Fibroblast of upper back skin (primary cell): ENCODE data around the gene GSDME.
A peak's percentile ranks its signal among the peaks of the same experiment; 100 is the strongest.
"Not testable (repeated sequence)": the region's sequence is repeated elsewhere in the genome, so short reads cannot be mapped to it uniquely, and the experiment has no call there.

Experiments
- DNase-seq: peaks from one replicate; pipeline ENCODE4 v3.0.0-alpha.2; 2013

Gene GSDME

DNA sequence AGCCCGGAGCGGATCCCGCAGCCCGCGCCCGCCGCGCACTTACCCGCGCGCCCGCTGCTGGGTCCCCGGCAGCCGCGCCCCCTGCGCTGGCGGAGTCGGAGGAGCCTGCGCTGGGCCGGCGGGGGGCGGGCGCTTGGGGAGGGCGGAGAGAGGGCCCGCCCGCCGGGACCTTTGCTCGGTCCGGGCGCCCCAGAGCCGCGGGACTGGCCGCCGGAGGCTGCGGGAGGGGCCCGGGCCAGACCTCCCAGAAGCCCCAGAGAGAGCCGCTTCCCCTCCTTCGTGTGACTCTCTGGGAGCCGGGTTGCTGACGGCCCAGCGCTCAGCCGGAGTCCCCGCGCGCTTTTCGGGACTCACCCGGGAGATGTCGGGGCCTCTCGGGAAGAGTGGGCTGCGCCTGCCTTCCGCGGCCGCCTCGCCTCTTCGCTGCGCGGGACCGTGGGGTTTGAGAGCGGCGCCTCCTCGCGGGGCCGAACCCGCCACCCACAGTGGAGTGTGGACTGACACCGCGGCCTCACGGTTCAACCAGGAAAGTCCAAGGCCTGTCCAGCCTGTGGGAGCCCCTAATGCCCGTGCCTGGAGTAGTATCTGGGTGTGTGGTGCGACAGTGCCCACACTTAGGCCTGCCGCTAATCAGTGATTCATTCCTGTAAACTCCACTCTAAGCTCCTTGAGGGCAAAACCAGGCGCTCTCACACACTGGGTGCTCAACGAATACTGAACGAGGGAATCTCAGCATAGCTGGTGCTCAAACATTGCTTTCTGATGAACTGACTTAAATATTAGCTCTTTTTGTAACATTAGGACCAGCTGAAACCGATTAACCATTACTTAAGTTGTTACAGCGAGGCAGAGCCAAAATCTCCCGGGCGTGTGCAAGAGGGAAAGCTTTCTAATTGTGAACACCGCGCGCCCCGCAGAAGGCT is at the start of gene GSDME:
GSDME (minus strand) TSS at position 112 of the 923 bp plus-strand sequence. CDS start 7,690 bp downstream, outside the sequence.
- DNase-seq = peak; percentile 48

- DNase-seq = no peak
Observed at GRCh38 chr7:24802300-24802699, 45.0 kb upstream of the GSDME start.

- no peak for DNase-seq
Observed at GRCh38 chr7:24801883-24802282, 44.6 kb upstream of the GSDME start.

GRCh38 chr7:24800667-24801066 is 43.4 kb upstream of the GSDME start:
- no peak for DNase-seq

GRCh38 chr7:24800073-24800472 is 42.8 kb upstream of the GSDME start:
- no peak for DNase-seq

GRCh38 chr7:24799506-24799905 is 42.2 kb upstream of the GSDME start:
- peak; percentile 25 for DNase-seq

DNA sequence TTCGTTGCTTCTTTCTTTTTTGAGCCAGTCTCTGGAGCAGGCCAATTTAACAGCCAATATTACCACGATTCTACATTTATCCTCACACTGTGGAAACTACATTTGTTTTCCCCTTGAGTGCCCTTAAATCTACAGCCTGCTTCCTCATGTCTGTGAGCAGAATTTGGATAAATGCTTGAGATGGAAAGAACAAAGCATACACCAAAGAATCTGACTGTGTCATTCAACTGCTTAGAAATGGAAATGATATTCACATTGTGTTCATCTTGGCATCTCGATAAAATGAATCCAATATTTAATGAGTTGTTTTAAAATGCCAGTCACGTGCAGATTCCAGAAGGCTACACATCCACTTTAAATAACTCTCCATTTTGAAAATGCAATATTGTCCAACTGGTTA is 41.0 kb upstream of the GSDME start:
- DNase-seq = no peak

GRCh38 chr7:24797270-24797669 is 40.0 kb upstream of the GSDME start:
- no peak for DNase-seq

DNA sequence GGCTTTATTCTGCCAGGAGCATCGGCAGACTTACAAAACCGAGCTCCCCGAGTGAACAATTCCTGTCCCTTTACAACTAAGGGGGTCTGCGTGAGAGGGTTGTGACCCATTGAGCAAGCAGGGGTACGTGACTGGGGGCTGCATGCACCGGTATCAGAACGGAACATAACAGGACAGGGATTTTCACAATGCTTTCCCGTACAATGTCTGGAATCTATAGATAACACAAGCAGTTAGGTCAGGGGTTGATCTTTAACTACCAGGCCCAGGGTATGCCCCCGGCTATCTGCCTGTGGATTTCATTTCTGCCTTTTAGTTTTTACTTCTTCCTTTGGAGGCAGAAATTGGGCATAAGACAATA is 38.1 kb upstream of the GSDME start:
- DNase-seq = no peak

GRCh38 chr7:24794751-24795406 is 37.6 kb upstream of the GSDME start:
- DNase-seq = not testable (repeated sequence)

DNA sequence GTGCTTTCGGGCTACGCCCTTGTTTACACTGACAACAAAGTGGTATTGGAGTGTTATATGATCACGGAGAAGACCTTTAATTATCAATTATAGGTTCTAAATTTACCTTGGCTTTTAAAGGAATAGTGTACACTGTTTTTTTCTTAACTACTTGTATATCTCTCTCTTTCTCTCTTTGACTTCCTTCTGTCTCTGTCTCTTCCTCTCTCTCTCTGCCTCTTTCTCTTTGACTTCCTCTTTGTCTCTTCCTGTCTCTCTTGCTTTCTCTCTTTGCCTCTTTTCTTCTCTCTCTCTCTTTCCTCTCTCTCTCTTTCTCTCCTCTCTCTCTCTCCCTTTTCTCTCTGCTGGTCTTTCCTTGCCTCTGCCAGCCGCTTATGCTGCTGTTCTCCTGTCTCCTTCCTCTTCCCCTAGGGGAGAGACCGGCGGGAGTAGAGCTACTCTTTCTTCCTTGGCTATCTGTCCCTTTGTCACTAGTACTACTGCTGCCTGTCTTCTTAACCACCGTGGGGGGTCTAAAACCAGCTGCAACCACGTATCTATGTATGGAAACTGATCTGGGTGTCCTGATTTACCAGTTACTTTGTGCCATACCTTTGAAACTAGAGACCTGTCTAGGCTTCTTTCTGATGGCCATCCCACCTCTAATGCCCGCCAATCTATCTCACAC is 36.9 kb upstream of the GSDME start:
- no peak for DNase-seq

- DNase-seq = no peak
Observed at GRCh38 chr7:24788961-24789576, 31.8 kb upstream of the GSDME start.

DNA sequence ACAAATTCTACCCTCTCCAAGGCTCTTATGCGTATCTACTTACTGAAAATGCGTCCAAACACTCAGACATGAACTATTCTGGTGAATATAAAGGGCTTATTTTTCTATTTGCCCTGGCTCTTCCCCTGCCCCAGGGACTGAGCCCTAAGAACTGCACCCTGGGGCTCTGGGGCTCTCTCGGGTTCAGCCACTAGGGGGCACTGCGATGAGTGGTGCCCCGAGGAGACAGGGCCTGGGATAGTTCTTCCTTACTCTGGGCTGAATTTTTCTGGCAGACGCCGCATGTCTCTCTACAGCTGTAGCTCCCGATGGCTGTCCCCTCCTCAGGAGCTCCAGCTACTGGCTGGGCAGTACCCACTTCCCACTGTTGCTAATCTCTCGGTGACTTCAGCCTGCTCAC is 30.8 kb upstream of the GSDME start:
- no peak for DNase-seq

GRCh38 chr7:24786941-24787340 is 29.7 kb upstream of the GSDME start:
- DNase-seq = peak; percentile 85

GRCh38 chr7:24786306-24786705 is 29.0 kb upstream of the GSDME start:
- no peak for DNase-seq

DNA sequence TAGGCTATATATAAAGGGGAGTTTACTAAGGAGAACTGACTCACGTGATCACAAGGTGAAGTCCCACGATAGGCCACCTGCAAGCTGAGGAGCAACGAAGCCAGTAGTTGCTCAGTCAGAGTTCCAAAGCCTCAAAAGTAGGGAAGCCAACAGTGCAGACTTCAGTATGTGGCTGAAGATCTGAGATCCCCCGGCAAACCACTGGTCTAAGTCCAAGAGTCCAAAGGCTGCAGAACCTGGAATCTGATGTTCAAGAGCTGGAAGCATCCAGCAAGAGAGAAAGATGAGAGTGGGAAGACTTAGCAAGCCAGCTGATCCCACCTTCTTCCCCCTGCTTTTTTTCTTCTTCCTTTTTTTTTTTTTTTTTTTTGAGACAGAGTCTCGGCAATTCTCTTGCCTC is 27.0 kb upstream of the GSDME start:
- no peak for DNase-seq

DNA sequence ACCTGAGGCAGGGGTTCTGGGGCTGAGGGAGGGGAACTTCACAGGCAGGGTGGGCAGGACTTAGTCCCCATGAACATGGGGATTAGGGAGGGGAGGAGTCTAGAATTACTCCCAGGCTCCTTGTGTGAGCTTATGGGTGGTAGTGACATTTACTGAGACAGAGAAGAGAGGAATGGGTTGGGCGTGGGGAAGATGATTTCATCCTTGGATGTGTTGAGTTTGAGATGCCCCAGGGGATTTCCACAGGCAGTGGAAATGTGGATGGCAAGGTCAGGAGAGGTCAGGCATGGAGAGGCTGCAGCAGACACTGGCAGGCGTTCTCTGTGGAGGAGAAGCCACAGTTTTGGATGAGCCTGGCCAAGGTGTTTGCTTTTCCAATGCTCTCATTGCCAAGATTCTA is 26.4 kb upstream of the GSDME start:
- DNase-seq = no peak

- no peak for DNase-seq
Observed at GRCh38 chr7:24781106-24781505, 23.8 kb upstream of the GSDME start.

- peak; percentile 21 for DNase-seq
Observed at GRCh38 chr7:24779283-24779655, 22.0 kb upstream of the GSDME start.

GRCh38 chr7:24778543-24779282 is 21.4 kb upstream of the GSDME start:
- peak; percentile 92 for DNase-seq

DNA sequence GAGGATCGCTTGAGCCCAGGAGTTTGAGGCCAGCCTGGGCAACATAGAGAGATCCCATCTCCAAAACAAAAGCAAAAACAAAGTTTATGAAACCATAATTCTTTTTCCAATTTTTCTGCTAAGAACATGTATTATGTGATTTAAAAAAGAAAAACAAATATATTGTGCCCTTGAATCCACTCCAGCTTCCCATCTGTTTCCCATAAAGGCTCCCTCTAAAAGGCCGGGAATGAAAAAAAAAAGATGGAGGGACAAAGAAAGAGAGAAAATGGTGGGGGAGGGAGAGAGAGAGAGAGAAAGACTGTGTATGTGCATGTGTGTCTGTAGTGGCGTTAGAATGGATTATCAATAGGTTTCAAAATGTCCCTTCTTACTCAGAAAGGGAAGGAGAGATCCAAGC is 20.5 kb upstream of the GSDME start:
- peak; percentile 34 for DNase-seq

GRCh38 chr7:24773646-24774045 is 16.4 kb upstream of the GSDME start:
- no peak for DNase-seq

DNA sequence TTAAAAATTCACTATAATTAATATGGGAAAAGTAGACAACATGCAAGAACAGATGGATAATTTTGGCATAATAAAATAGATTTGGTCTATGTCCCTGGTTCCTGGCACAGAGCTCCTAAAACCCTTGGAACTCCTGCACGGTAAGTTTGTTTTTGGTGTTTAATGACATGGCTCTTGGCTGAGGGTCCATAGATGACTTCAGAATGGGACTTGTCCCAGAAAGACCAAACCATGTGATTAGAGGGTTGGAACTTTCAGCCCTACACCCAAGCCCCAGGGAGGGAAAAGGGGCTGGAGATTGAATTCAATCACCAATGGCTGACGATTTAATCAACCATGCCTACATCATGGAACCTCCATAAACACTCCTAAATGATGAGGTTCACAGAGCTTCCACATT is 12.6 kb upstream of the GSDME start:
- no peak for DNase-seq
